ENCODE data around the gene ADAM22.

Gene ADAM22

GRCh38 chr7:88244258-88244657 is 310.2 kb downstream of the ADAM22 start:
- POLR2A ChIA-PET, result no interaction called here
- no peaks in the 10 kb centered on the region for H3K4me1 ChIP-seq (ENCODE audit: control insufficient read depth, insufficient read depth, low read length)
- H3K9me3 ChIP-seq (ENCODE audit: control insufficient read depth, insufficient read depth, low read depth, low read length), result no peaks in the 10 kb centered on the region
- TF ChIP-seq ZNF561 (tag by site-specific recombination; IDR thresholded peaks at IDR 0.05; ENCODE audit: borderline replicate concordance), result no peak
- no peak for TF ChIP-seq ZNF544 (tag by site-specific recombination; IDR thresholded peaks at IDR 0.05)
- TF ChIP-seq ZNF624 (tag by site-specific recombination; IDR thresholded peaks at IDR 0.05), result no peak
- no peak for TF ChIP-seq ZNF169 (tag by site-specific recombination; IDR thresholded peaks at IDR 0.05)
- TF ChIP-seq ZNF747 (tag by site-specific recombination; IDR thresholded peaks at IDR 0.05), result no peak
- no peak for TF ChIP-seq PBX3 (CRISPR knock-in tag; IDR thresholded peaks at IDR 0.05)
- TF ChIP-seq HOXC10 (CRISPR knock-in tag; IDR thresholded peaks at IDR 0.05), result no peak
- no peak for TF ChIP-seq ZBTB7A (tag by site-specific recombination; IDR thresholded peaks at IDR 0.05; ENCODE audit: low read depth)
- no peak for TF ChIP-seq ZNF239 (tag by site-specific recombination; IDR thresholded peaks at IDR 0.05)
- no peak for TF ChIP-seq YY1 (tag by site-specific recombination; IDR thresholded peaks at IDR 0.05)
- no peak for TF ChIP-seq ZEB2 (tag by site-specific recombination; IDR thresholded peaks at IDR 0.05)
- TF ChIP-seq ZNF404 (tag by site-specific recombination; IDR thresholded peaks at IDR 0.05), result no peak
- H3K36me3 ChIP-seq (ENCODE audit: control insufficient read depth in 2 of 2, insufficient read depth in 1 of 2, low read length in 2 of 2), result no peaks in the 10 kb centered on the region
- no peak overlapping the region for H3K27ac ChIP-seq (ENCODE audit: extremely low read depth, low read depth, low read length)
- H3K4me3 ChIP-seq (ENCODE audit: low read depth, low read length), result no peak overlapping the region
- CTCF ChIA-PET, result interaction anchor here (0.8 to 4.7 kb wide), 10 partner anchors 9 to 591 kb away, joined by 3 to 84 read pairs (median 5); no protein-coding TSS in a partner anchor

Data from HEK293 (cell line).